DMS79 (cell line): ENCODE results near the gene ZBTB7C.

Experiments
- DNase-seq: peaks from one replicate; lab custom pipeline; 2025; lab: John Stamatoyannopoulos, UW

Gene ZBTB7C

GRCh38 chr18:48033790-48034650 lies 375.2 kb downstream of the ZBTB7C start:
- DNase-seq, result no peak

GRCh38 chr18:48032876-48033789 lies 376.1 kb downstream of the ZBTB7C start:
- no peak for DNase-seq

- no peak for DNase-seq
Observed at GRCh38 chr18:48031641-48032040, 377.5 kb downstream of the ZBTB7C start.

- DNase-seq, result peak; percentile 79
Observed at GRCh38 chr18:48030616-48031480, 378.3 kb downstream of the ZBTB7C start.

GRCh38 chr18:48029296-48029986 lies 379.7 kb downstream of the ZBTB7C start:
- no peak for DNase-seq

GRCh38 chr18:48028696-48029095 lies 380.5 kb downstream of the ZBTB7C start:
- DNase-seq, result peak; percentile 31

- DNase-seq, result no peak
Observed at GRCh38 chr18:48028081-48028480, 381.1 kb downstream of the ZBTB7C start.

GRCh38 chr18:48027401-48027963 lies 381.7 kb downstream of the ZBTB7C start:
- DNase-seq, result peak; percentile 82

GRCh38 chr18:48026216-48026615 lies 383.0 kb downstream of the ZBTB7C start:
- DNase-seq, result no peak

- no peak for DNase-seq
Observed at GRCh38 chr18:48024881-48025660, 384.1 kb downstream of the ZBTB7C start.

- DNase-seq, result no peak
Observed at GRCh38 chr18:48024009-48024512, 385.1 kb downstream of the ZBTB7C start.

- peak; percentile 92 for DNase-seq
Observed at GRCh38 chr18:48023334-48024008, 385.7 kb downstream of the ZBTB7C start.

GRCh38 chr18:48022531-48023329 lies 386.5 kb downstream of the ZBTB7C start:
- peak; percentile 40 for DNase-seq

GRCh38 chr18:48022021-48022420 lies 387.2 kb downstream of the ZBTB7C start:
- DNase-seq, result no peak

- DNase-seq, result no peak
Observed at GRCh38 chr18:48021273-48021914, 387.8 kb downstream of the ZBTB7C start.

GRCh38 chr18:48020337-48021250 lies 388.6 kb downstream of the ZBTB7C start:
- no peak for DNase-seq
